Measurements from ENCODE around the gene SHC1. TPM values are rescaled to one million over a fixed set of nuclear protein-coding genes. Genes with fewer than 3 reads are reported as not detected.
"Not testable (repeated sequence)": the region's sequence is repeated elsewhere in the genome, so short reads cannot be mapped to it uniquely, and the experiment has no call there.

The SHC1 gene
- total RNA-seq, 2 experiments from 2014 or later: 69.6 to 72.4 TPM

- Mint-ChIP-seq H3K4me3 (no peak overlapping the region), H3K4me1 (ENCODE audit: low read depth) (peaks cover 27% of the 10 kb centered on the region), H3K27ac (no peak overlapping the region), H3K36me3 (ENCODE audit: low read depth) (peaks cover 27% of the 10 kb centered on the region), H3K9me3 (ENCODE audit: insufficient read depth) (no peaks in the 10 kb centered on the region), H3K27me3 (ENCODE audit: low read depth) (no peaks in the 10 kb centered on the region)
- DNase-seq (no peak), ATAC-seq (no peak)
- ChIA-PET CTCF (interaction anchor here (0.7 to 5.4 kb wide), 7 partner anchors 10 to 98 kb away, joined by 3 to 35 read pairs (median 4); partner anchors contain the start of genes FLAD1, PBXIP1 and PMVK), POLR2A (interaction anchor here (0.8 to 4.2 kb wide), 4 partner anchors 9 to 57 kb away, joined by 3 to 28 read pairs (median 3); partner anchors contain the start of genes FLAD1 and PMVK)
Measured at GRCh38 chr1:154992721-154993571, 22.4 kb upstream of the SHC1 start.

- no peaks in the 10 kb centered on the region for H3K27me3 Mint-ChIP-seq (ENCODE audit: low read depth)
- POLR2A ChIA-PET: no interaction called here
Measured at GRCh38 chr1:154990276-154990675, 19.7 kb upstream of the SHC1 start.

GRCh38 chr1:154989195-154989860 lies 18.8 kb upstream of the SHC1 start:
- no peaks in the 10 kb centered on the region for H3K27me3 Mint-ChIP-seq (ENCODE audit: low read depth)
- POLR2A ChIA-PET: no interaction called here
- H3K36me3 Mint-ChIP-seq (ENCODE audit: low read depth): peaks cover 34% of the 10 kb centered on the region
- DNase-seq (no peak), ATAC-seq (no peak)
- no peak overlapping the region for H3K4me3 Mint-ChIP-seq
- no peaks in the 10 kb centered on the region for H3K9me3 Mint-ChIP-seq (ENCODE audit: insufficient read depth)
- H3K27ac Mint-ChIP-seq: no peak overlapping the region
- peaks cover 16% of the 10 kb centered on the region for H3K4me1 Mint-ChIP-seq (ENCODE audit: low read depth)
- CTCF ChIA-PET: interaction anchor here (2.1 to 13.8 kb wide), 2 partner anchors 10 to 28 kb away, joined by 25 to 139 read pairs; partner anchors contain the start of gene ZBTB7B

More at GRCh38 chr1:154990276-154990675, 19.7 kb upstream of the SHC1 start:
- H3K27ac Mint-ChIP-seq: no peak overlapping the region
- ATAC-seq (no peak), DNase-seq (no peak)
- peaks cover 16% of the 10 kb centered on the region for H3K4me1 Mint-ChIP-seq (ENCODE audit: low read depth)
- no peak overlapping the region for H3K4me3 Mint-ChIP-seq
- no peaks in the 10 kb centered on the region for H3K9me3 Mint-ChIP-seq (ENCODE audit: insufficient read depth)
- H3K36me3 Mint-ChIP-seq (ENCODE audit: low read depth): peaks cover 34% of the 10 kb centered on the region
- CTCF ChIA-PET: interaction anchor here (0.8 to 13.8 kb wide), 2 partner anchors 9 to 27 kb away, joined by 4 to 139 read pairs; partner anchors contain the start of gene ZBTB7B

GRCh38 chr1:154988058-154988954 lies 17.8 kb upstream of the SHC1 start:
- POLR2A ChIA-PET: interaction anchor here (0.6 to 1.4 kb wide), 3 partner anchors 13 to 18 kb away, joined by 3 to 4 read pairs (median 3); partner anchors contain the start of gene SHC1
- peaks cover 34% of the 10 kb centered on the region for H3K36me3 Mint-ChIP-seq (ENCODE audit: low read depth)
- no peak overlapping the region for H3K27ac Mint-ChIP-seq
- no peaks in the 10 kb centered on the region for H3K9me3 Mint-ChIP-seq (ENCODE audit: insufficient read depth)
- DNase-seq: no peak
- peaks cover 21% of the 10 kb centered on the region for H3K4me1 Mint-ChIP-seq (ENCODE audit: low read depth)
- no peaks in the 10 kb centered on the region for H3K27me3 Mint-ChIP-seq (ENCODE audit: low read depth)
- H3K4me3 Mint-ChIP-seq: no peak overlapping the region
- no peak for ATAC-seq
- CTCF ChIA-PET: interaction anchor here (0.8 to 13.8 kb wide), 5 partner anchors 9 to 63 kb away, joined by 3 to 139 read pairs (median 4); partner anchors contain the start of genes ADAM15 and ZBTB7B

- Mint-ChIP-seq H3K36me3 (ENCODE audit: low read depth) (peaks cover 33% of the 10 kb centered on the region), H3K4me3 (no peak overlapping the region), H3K4me1 (ENCODE audit: low read depth) (peaks cover 21% of the 10 kb centered on the region), H3K27ac (no peak overlapping the region), H3K27me3 (ENCODE audit: low read depth) (no peaks in the 10 kb centered on the region), H3K9me3 (ENCODE audit: insufficient read depth) (no peaks in the 10 kb centered on the region)
- POLR2A ChIA-PET: interaction anchor here (0.7 to 1.4 kb wide), 3 partner anchors 14 to 260 kb away, joined by 3 to 4 read pairs (median 4); partner anchors contain the start of gene SHC1
- no peak for DNase-seq
- ATAC-seq: no peak
- CTCF ChIA-PET: interaction anchor here (2.1 to 13.8 kb wide), 2 partner anchors 12 to 30 kb away, joined by 25 to 139 read pairs; partner anchors contain the start of gene ZBTB7B
Measured at GRCh38 chr1:154987326-154987725, 16.8 kb upstream of the SHC1 start.

- not testable (repeated sequence) for H3K27me3 Mint-ChIP-seq (ENCODE audit: low read depth); H3K4me3 Mint-ChIP-seq; ATAC-seq; DNase-seq; H3K27ac Mint-ChIP-seq; H3K9me3 Mint-ChIP-seq (ENCODE audit: insufficient read depth)
- peaks cover 21% of the 10 kb centered on the region for H3K4me1 Mint-ChIP-seq (ENCODE audit: low read depth)
- POLR2A ChIA-PET: interaction anchor here (0.7 to 1.4 kb wide), 2 partner anchors 16 to 260 kb away, joined by 4 read pairs; partner anchors contain the start of gene SHC1
- H3K36me3 Mint-ChIP-seq (ENCODE audit: low read depth): peaks cover 35% of the 10 kb centered on the region
- CTCF ChIA-PET: interaction anchor here (1.2 to 13.8 kb wide), 2 partner anchors 13 kb away, joined by 3 to 139 read pairs; partner anchors contain the start of genes CKS1B and ZBTB7B
Measured at GRCh38 chr1:154986736-154987135, 16.2 kb upstream of the SHC1 start.

- H3K36me3 Mint-ChIP-seq (ENCODE audit: low read depth): peaks cover 33% of the 10 kb centered on the region
- H3K9me3 Mint-ChIP-seq (ENCODE audit: insufficient read depth): no peaks in the 10 kb centered on the region
- ATAC-seq: no peak
- ChIA-PET CTCF (interaction anchor here (0.7 to 13.8 kb wide), 14 partner anchors 10 to 189 kb away, joined by 3 to 139 read pairs (median 6); partner anchors contain the start of genes ADAM15, CKS1B, EFNA4 and KRTCAP2), POLR2A (interaction anchor here (0.7 to 3.3 kb wide), 11 partner anchors 10 to 88 kb away, joined by 3 to 28 read pairs (median 6); partner anchors contain the start of genes CKS1B, LENEP, PBXIP1 and PMVK)
- no peak for DNase-seq
- H3K4me1 Mint-ChIP-seq (ENCODE audit: low read depth): peaks cover 25% of the 10 kb centered on the region
- no peak overlapping the region for H3K4me3 Mint-ChIP-seq
- no peak overlapping the region for H3K27ac Mint-ChIP-seq
- H3K27me3 Mint-ChIP-seq (ENCODE audit: low read depth): no peaks in the 10 kb centered on the region
Measured at GRCh38 chr1:154983776-154984466, 13.4 kb upstream of the SHC1 start.

GRCh38 chr1:154982897-154983648 lies 12.5 kb upstream of the SHC1 start, which contains the start of gene FLAD1:
Gene FLAD1, plus strand, starts transcription at chr1:154983344. Its CDS starts 351 bp downstream, at chr1:154983695.
- peaks cover 31% of the 10 kb centered on the region for H3K36me3 Mint-ChIP-seq (ENCODE audit: low read depth)

GRCh38 chr1:154982341-154982740 lies 11.8 kb upstream of the SHC1 start:
- no peaks in the 10 kb centered on the region for H3K9me3 Mint-ChIP-seq (ENCODE audit: insufficient read depth)
- H3K4me3 Mint-ChIP-seq: no peak overlapping the region
- ChIA-PET CTCF (interaction anchor here (0.7 to 13.8 kb wide), 12 partner anchors 8 to 191 kb away, joined by 3 to 139 read pairs (median 6); partner anchors contain the start of genes ADAM15, CKS1B, EFNA4 and KRTCAP2), POLR2A (interaction anchor here (1.0 to 3.3 kb wide), 9 partner anchors 9 to 46 kb away, joined by 3 to 28 read pairs (median 6); partner anchors contain the start of genes CKS1B, LENEP, PBXIP1 and PMVK)
- DNase-seq (no peak), ATAC-seq (no peak)
- H3K27me3 Mint-ChIP-seq (ENCODE audit: low read depth): no peaks in the 10 kb centered on the region
- peaks cover 23% of the 10 kb centered on the region for H3K4me1 Mint-ChIP-seq (ENCODE audit: low read depth)
- H3K27ac Mint-ChIP-seq: peak overlapping the region; percentile 67
- peaks cover 31% of the 10 kb centered on the region for H3K36me3 Mint-ChIP-seq (ENCODE audit: low read depth)

More at GRCh38 chr1:154982897-154983648, 12.5 kb upstream of the SHC1 start, which contains the start of gene FLAD1:
- DNase-seq (peak; percentile 99), ATAC-seq (peak; percentile 100)
- H3K4me3 Mint-ChIP-seq: no peak within 1 kb of the TSS
- POLR2A ChIA-PET: interaction anchor here (0.7 to 3.3 kb wide), 13 partner anchors 9 to 87 kb away, joined by 3 to 28 read pairs (median 4); partner anchors contain the start of genes CKS1B, LENEP, PBXIP1 and PMVK
- H3K9me3 Mint-ChIP-seq (ENCODE audit: insufficient read depth): no peaks in the 10 kb centered on the region
- H3K4me1 Mint-ChIP-seq (ENCODE audit: low read depth): peaks cover 20% of the 10 kb centered on the region
- peak within 1 kb of the TSS; percentile 67 for H3K27ac Mint-ChIP-seq
- CTCF ChIA-PET: interaction anchor here (0.7 to 13.8 kb wide), 16 partner anchors 9 to 190 kb away, joined by 3 to 139 read pairs (median 4); partner anchors contain the start of genes ADAM15, CKS1B, EFNA4 and KRTCAP2
- no peaks in the 10 kb centered on the region for H3K27me3 Mint-ChIP-seq (ENCODE audit: low read depth)
